ENCODE measurements around the gene THOC6.

GRCh38 chr16:2985893-2986355, 37.9 kb upstream of the THOC6 start:
- no peak for TF ChIP-seq ZNF140 (CRISPR knock-in tag; IDR thresholded peaks at IDR 0.05)
- TF ChIP-seq POLR3A (IDR thresholded peaks at IDR 0.05; ENCODE audit: borderline replicate concordance, extremely low read depth, insufficient read depth, insufficient read length): no peak
- no peak for TF ChIP-seq USF1 (CRISPR knock-in tag; IDR thresholded peaks at IDR 0.05)
- TF ChIP-seq PRDM10 (IDR thresholded peaks at IDR 0.05; ENCODE audit: partially characterized antibody): no peak
- no peak for TF ChIP-seq RCOR1 (IDR thresholded peaks at IDR 0.05; ENCODE audit: borderline replicate concordance in 1 of 2, low read depth in 2 of 2, low read length in 2 of 2)
- TF ChIP-seq NR2C2 (CRISPR knock-in tag; IDR thresholded peaks at IDR 0.05): no peak
- no peak for TF ChIP-seq NR2C2 (tag; IDR thresholded peaks at IDR 0.05)
- TF ChIP-seq ZNF384 (IDR thresholded peaks at IDR 0.05; ENCODE audit: low read depth, low read length): no peak
- no peak for TF ChIP-seq MYC (IDR thresholded peaks at IDR 0.05; ENCODE audit: low read depth, low read length)
- TF ChIP-seq MYC (CRISPR knock-in tag; IDR thresholded peaks at IDR 0.05; ENCODE audit: borderline replicate concordance, low read depth): no peak
- no peak for TF ChIP-seq THAP7 (CRISPR knock-in tag; IDR thresholded peaks at IDR 0.05)
- TF ChIP-seq MAFG (tag; conservative IDR thresholded peaks at IDR 0.05): no peak
- TF ChIP-seq MXI1 (IDR thresholded peaks at IDR 0.05; ENCODE audit: low read depth, low read length): no peak
- TF ChIP-seq EP300 (IDR thresholded peaks at IDR 0.05; ENCODE audit: low read length): no peak

All from K562 (cell line).